Measurements from ENCODE around the gene CPNE5. TPM values are rescaled to one million over a fixed set of nuclear protein-coding genes. Genes with fewer than 3 reads are reported as not detected.

The CPNE5 gene
- total RNA-seq, 2 donors from 2014 or later, result 3.9 to 64.5 TPM

GRCh38 chr6:36805917-36806316 is 33.3 kb downstream of the CPNE5 start:
- Histone ChIP-seq H3K4me1 (replicated peaks) (no peaks in the 10 kb centered on the region), H3K27ac (no peak overlapping the region), H3K4me3 (no peak overlapping the region), H3K9me3 (no peaks in the 10 kb centered on the region), H3K36me3 (no peaks in the 10 kb centered on the region), H3K27me3 (replicated peaks; ENCODE audit: insufficient read depth) (no peaks in the 10 kb centered on the region)
- WGBS, result 71% methylated on average over 7 of the region's 8 CpGs
- DNase-seq (ENCODE audit: low spot score), result no peak
- TF ChIP-seq POLR2AphosphoS5 (IDR thresholded peaks at IDR 0.05) (no peak), POLR2A (IDR thresholded peaks at IDR 0.05) (no peak), CTCF (IDR thresholded peaks at IDR 0.05) (no peak)
- intact Hi-C loops (cut with DNase I), result no loop called here

- Histone ChIP-seq H3K36me3 (no peaks in the 10 kb centered on the region), H3K4me3 (no peak overlapping the region), H3K9me3 (no peaks in the 10 kb centered on the region), H3K4me1 (replicated peaks) (no peaks in the 10 kb centered on the region), H3K27ac (no peak overlapping the region), H3K27me3 (replicated peaks; ENCODE audit: insufficient read depth) (no peaks in the 10 kb centered on the region)
- no peak for TF ChIP-seq POLR2A (IDR thresholded peaks at IDR 0.05)
- TF ChIP-seq CTCF (IDR thresholded peaks at IDR 0.05), result no peak
- no peak for TF ChIP-seq POLR2AphosphoS5 (IDR thresholded peaks at IDR 0.05)
- 50% methylated on average over 7 of the region's 7 CpGs for WGBS
- intact Hi-C loops (cut with DNase I), result no loop called here
- DNase-seq (ENCODE audit: low spot score), result no peak
Observed at GRCh38 chr6:36805096-36805797, 34.0 kb downstream of the CPNE5 start.

GRCh38 chr6:36804563-36804962 is 34.7 kb downstream of the CPNE5 start:
- intact Hi-C loops (cut with DNase I), result no loop called here
- Histone ChIP-seq H3K27ac (no peak overlapping the region), H3K9me3 (no peaks in the 10 kb centered on the region), H3K27me3 (replicated peaks; ENCODE audit: insufficient read depth) (no peaks in the 10 kb centered on the region), H3K36me3 (no peaks in the 10 kb centered on the region), H3K4me3 (no peak overlapping the region), H3K4me1 (replicated peaks) (no peaks in the 10 kb centered on the region)
- no peak for TF ChIP-seq POLR2A (IDR thresholded peaks at IDR 0.05)
- no peak for TF ChIP-seq POLR2AphosphoS5 (IDR thresholded peaks at IDR 0.05)
- no peak for TF ChIP-seq CTCF (IDR thresholded peaks at IDR 0.05)
- WGBS, result 37% methylated on average over 3 of the region's 3 CpGs
- no peak for DNase-seq (ENCODE audit: low spot score)

- no peak overlapping the region for H3K4me3 ChIP-seq
- H3K36me3 ChIP-seq, result no peaks in the 10 kb centered on the region
- TF ChIP-seq POLR2AphosphoS5 (IDR thresholded peaks at IDR 0.05) (no peak), CTCF (IDR thresholded peaks at IDR 0.05) (no peak), POLR2A (IDR thresholded peaks at IDR 0.05) (no peak)
- intact Hi-C loops (cut with DNase I), result no loop called here
- no peaks in the 10 kb centered on the region for H3K4me1 ChIP-seq (replicated peaks)
- DNase-seq (ENCODE audit: low spot score), result no peak
- WGBS, result 89% methylated on average over 1 of the region's 1 CpG
- no peak overlapping the region for H3K27ac ChIP-seq
- no peaks in the 10 kb centered on the region for H3K27me3 ChIP-seq (replicated peaks; ENCODE audit: insufficient read depth)
- no peaks in the 10 kb centered on the region for H3K9me3 ChIP-seq
Observed at GRCh38 chr6:36803908-36804307, 35.3 kb downstream of the CPNE5 start.

- no peaks in the 10 kb centered on the region for H3K36me3 ChIP-seq
- intact Hi-C loops (cut with DNase I), result no loop called here
- no peaks in the 10 kb centered on the region for H3K4me1 ChIP-seq (replicated peaks)
- no peaks in the 10 kb centered on the region for H3K9me3 ChIP-seq
- H3K27ac ChIP-seq, result no peak overlapping the region
- no peak overlapping the region for H3K4me3 ChIP-seq
- DNase-seq (ENCODE audit: low spot score), result no peak
- WGBS, result 96% methylated on average over 6 of the region's 6 CpGs
- H3K27me3 ChIP-seq (replicated peaks; ENCODE audit: insufficient read depth), result no peaks in the 10 kb centered on the region
- TF ChIP-seq POLR2AphosphoS5 (IDR thresholded peaks at IDR 0.05) (no peak), CTCF (IDR thresholded peaks at IDR 0.05) (no peak), POLR2A (IDR thresholded peaks at IDR 0.05) (no peak)
Observed at GRCh38 chr6:36803482-36803881, 35.8 kb downstream of the CPNE5 start.

All from prostate gland (tissue), 2 donors.